Breast epithelium (tissue), 4 donors: ENCODE measurements around the gene CLDN9. TPM values are rescaled to one million over a fixed set of nuclear protein-coding genes. Genes with fewer than 3 reads are reported as not detected.

Experiments
- DNase-seq, 2 donors: peaks; one replicate each; pipeline ENCODE4 v3.0.0-alpha.2; 2019; ENCODE audit warnings: low spot score in 2 of 2
- H3K27ac ChIP-seq, 2 donors: fragments of 200-600 bp; sonication (generic) in 1 of 2; one replicate each; pipeline ENCODE4 v1.5.1; 2016 to 2019; ENCODE audit warnings: mild to moderate bottlenecking in 1 of 2
- H3K27me3 ChIP-seq, 2 donors: fragments of 200-600 bp; sonication (generic) in 1 of 2; one replicate each; pipeline versions ENCODE4 v1.5.1 to v1.6.0; 2017 to 2019; ENCODE audit warnings: control low read depth in 1 of 2, mild to moderate bottlenecking in 1 of 2
- H3K36me3 ChIP-seq: fragments of 200-600 bp; one replicate; pipeline ENCODE4 v1.5.1; 2019
- H3K4me1 ChIP-seq, 2 donors: fragments of 200-600 bp; sonication (generic); one replicate each; pipeline ENCODE4 v1.5.1; 2016 to 2019; ENCODE audit warnings: control low read depth in 1 of 2
- H3K4me3 ChIP-seq, 3 donors: fragments of 200-600 bp; sonication (generic); 1 replicate in 2 of 3; 2 replicates in 1 of 3; pipeline ENCODE4 v1.5.1; 2016 to 2019; ENCODE audit warnings: mild to moderate bottlenecking in 3 of 3, moderate library complexity in 2 of 3
- H3K9me3 ChIP-seq, 2 donors: fragments of 200-600 bp; sonication (generic) in 1 of 2; one replicate each; pipeline ENCODE4 v1.5.1; 2016 to 2019; ENCODE audit warnings: control low read depth in 1 of 2
- CTCF ChIP-seq, 3 donors: fragments of 450-650 bp; IDR thresholded peaks; one replicate each; pipeline ENCODE4 v1.5.1; 2016 to 2017; ENCODE audit warnings: antibody characterized with exemption in 3 of 3, mild to moderate bottlenecking in 3 of 3, moderate library complexity in 3 of 3
- POLR2A ChIP-seq: fragments of 450-650 bp; IDR thresholded peaks from one replicate; pipeline ENCODE4 v1.6.1; 2016; ENCODE audit warnings: antibody characterized with exemption, mild to moderate bottlenecking, moderate library complexity
- POLR2AphosphoS5 ChIP-seq, 3 donors: sonication (generic); formaldehyde crosslinking; IDR thresholded peaks; one replicate each; pipeline ENCODE4 v1.6.1; 2017; ENCODE audit warnings: antibody characterized with exemption in 3 of 3
- intact Hi-C: fragments of 100-400 bp; cut with DNase I; formaldehyde crosslinking; loops from one replicate; pipeline ENCODE4 v1.15.1; 2023; ENCODE audit warnings: low total_unique reads
- total RNA-seq, 3 donors: library from RNA; depleted of rRNA; stranded (reverse); fragments of >200 nt; gene quantifications; one replicate each; pipeline ENCODE4 v1.1.0, GENCODE V29; 2016

The CLDN9 gene
- total RNA-seq, 3 donors from 2014 or later: 0.15 TPM; not detected in 2

- Histone ChIP-seq H3K4me3 (no peak overlapping the region), H3K4me1 (no peaks in the 10 kb centered on the region), H3K27ac (no peak overlapping the region), H3K36me3 (no peaks in the 10 kb centered on the region), H3K27me3 (no peaks in the 10 kb centered on the region), H3K9me3 (no peaks in the 10 kb centered on the region)
- TF ChIP-seq CTCF (IDR thresholded peaks at IDR 0.05) (no peak), POLR2A (no peak), POLR2AphosphoS5 (IDR thresholded peaks at IDR 0.05) (no peak)
- no peak for DNase-seq
- intact Hi-C loops: no loop called here
Measured at GRCh38 chr16:2996298-2996697, 16.4 kb upstream of the CLDN9 start.

- H3K27me3 ChIP-seq: no peaks in the 10 kb centered on the region
- TF ChIP-seq POLR2AphosphoS5 (IDR thresholded peaks at IDR 0.05): no peak
- no peak for TF ChIP-seq POLR2A
- TF ChIP-seq CTCF (IDR thresholded peaks at IDR 0.05): no peak
- DNase-seq: no peak
- H3K9me3 ChIP-seq: no peaks in the 10 kb centered on the region
- intact Hi-C loops: no loop called here
- H3K27ac ChIP-seq: no peak overlapping the region
- no peak overlapping the region for H3K4me3 ChIP-seq
- no peaks in the 10 kb centered on the region for H3K4me1 ChIP-seq
- no peaks in the 10 kb centered on the region for H3K36me3 ChIP-seq
Measured at GRCh38 chr16:2999929-3000328, 12.8 kb upstream of the CLDN9 start.

DNA sequence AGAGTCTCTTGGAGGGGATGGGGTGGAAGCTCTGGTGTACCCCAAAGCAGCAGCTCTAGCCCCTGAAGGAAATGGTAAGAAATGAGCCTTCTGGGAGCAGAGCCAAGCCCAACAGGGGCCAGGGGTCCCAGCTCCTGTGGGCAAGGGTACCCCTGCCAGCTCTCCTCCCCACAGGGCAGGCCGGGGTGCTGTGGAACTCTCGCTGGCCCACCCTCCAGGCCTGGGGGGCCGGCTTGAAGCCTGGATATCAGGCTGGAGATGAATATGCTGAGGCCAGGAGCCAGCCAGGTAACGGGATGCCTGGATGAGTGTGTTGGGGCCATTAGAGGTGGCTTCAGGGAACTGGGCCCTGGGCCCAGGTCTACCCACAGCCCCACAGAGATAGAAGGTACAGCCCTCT, 12.2 kb upstream of the CLDN9 start:
- Histone ChIP-seq H3K36me3 (no peaks in the 10 kb centered on the region), H3K4me3 (no peak overlapping the region), H3K27ac (no peak overlapping the region), H3K9me3 (no peaks in the 10 kb centered on the region), H3K4me1 (no peaks in the 10 kb centered on the region), H3K27me3 (no peaks in the 10 kb centered on the region)
- no peak for TF ChIP-seq CTCF (IDR thresholded peaks at IDR 0.05)
- no peak for TF ChIP-seq POLR2A
- no peak for TF ChIP-seq POLR2AphosphoS5 (IDR thresholded peaks at IDR 0.05)
- intact Hi-C loops: no loop called here
- no peak for DNase-seq

DNA sequence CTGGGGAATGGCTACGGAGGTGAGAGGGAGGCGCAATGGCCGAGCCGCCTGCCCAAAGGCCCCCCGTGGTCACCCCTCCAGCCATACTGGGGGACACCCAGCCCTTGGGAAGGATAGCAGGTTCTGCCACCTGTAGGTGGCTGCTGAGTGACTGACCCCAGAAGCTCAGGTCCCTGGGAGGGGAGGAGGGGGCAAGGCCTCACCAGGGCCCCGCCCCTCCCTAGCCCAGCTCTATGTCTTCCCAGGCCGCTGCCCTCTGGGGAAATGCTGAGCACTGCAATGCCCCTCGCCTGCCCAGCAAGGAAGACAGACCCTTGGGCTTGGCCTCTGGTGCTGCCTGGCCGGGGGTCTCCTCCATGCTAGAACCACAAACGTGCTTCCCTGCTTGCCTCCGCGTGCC, 11.4 kb upstream of the CLDN9 start:
- DNase-seq: no peak
- H3K27ac ChIP-seq: no peak overlapping the region
- no peaks in the 10 kb centered on the region for H3K27me3 ChIP-seq
- no peaks in the 10 kb centered on the region for H3K9me3 ChIP-seq
- TF ChIP-seq CTCF (IDR thresholded peaks at IDR 0.05) (no peak), POLR2A (no peak), POLR2AphosphoS5 (IDR thresholded peaks at IDR 0.05) (no peak)
- no peaks in the 10 kb centered on the region for H3K36me3 ChIP-seq
- H3K4me3 ChIP-seq: no peak overlapping the region
- no peaks in the 10 kb centered on the region for H3K4me1 ChIP-seq
- intact Hi-C loops: no loop called here

DNA sequence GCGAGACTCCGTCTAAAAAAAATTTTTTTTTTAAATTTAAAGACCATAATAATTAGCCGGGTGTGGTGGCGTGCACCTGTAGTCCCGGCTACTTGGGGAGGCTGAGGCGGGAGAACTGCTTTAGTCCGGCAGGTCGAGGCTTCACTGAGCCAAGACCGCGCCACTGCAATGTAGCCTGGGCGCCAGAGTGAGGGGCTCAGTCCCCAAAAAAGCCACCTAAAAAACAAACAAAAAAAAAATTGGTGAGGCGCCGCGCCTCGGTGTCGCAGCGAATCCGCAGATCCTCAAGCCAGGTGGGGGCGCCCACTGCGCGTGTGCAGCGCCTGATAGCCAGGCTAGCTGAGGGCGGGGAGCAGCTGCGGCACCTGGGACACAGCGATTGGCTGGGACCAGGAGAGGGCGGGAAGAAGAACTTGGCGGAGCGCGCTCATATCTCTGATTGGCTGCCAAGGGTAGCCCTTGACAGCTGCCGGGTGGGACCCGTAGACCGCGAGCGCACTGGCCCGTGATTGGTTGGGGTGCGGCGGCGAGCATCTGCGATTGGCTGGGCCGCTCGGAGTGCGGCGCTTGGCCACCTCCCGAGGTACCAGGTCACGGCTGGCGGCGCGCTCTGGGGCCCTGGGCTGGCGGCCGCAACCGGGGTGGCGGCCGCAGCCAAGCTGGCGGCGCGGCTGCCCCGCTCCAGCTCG, 9.0 kb upstream of the CLDN9 start:
- H3K36me3 ChIP-seq: no peaks in the 10 kb centered on the region
- H3K9me3 ChIP-seq: no peaks in the 10 kb centered on the region
- intact Hi-C loops: no loop called here
- peaks cover 0 to 2% of the 10 kb centered on the region in 2 donors for H3K27me3 ChIP-seq
- no peaks in the 10 kb centered on the region for H3K4me1 ChIP-seq
- TF ChIP-seq POLR2AphosphoS5 (IDR thresholded peaks at IDR 0.05) (peak in 1 of 3 donors; percentile 25), CTCF (IDR thresholded peaks at IDR 0.05) (peak in 1 of 3 donors; percentile 47), POLR2A (no peak)
- peak; percentile 98 for DNase-seq
- H3K4me3 ChIP-seq: peak overlapping the region; percentile 17 to 63 (median 43)
- peak overlapping the region in 1 of 2 donors; percentile 48 for H3K27ac ChIP-seq
